Endothelial cell of umbilical vein (primary cell): ENCODE results near the gene COL13A1. TPM values are rescaled to one million over a fixed set of nuclear protein-coding genes. Genes with fewer than 3 reads are reported as not detected.

Source experiments
- BruUV-seq: library from RNA; stranded (reverse); fragments of 400-500 nt; replicated peaks from 2 replicates; lab custom pipeline; 2021; lab: Mats Ljungman, UMichigan
- CTCF ChIA-PET: fragments of 300-600, 350-600 bp; sonication (Branson Sonifier 250); formaldehyde crosslinking; loops from one replicate; lab custom pipeline; 2021; ENCODE audit warnings: antibody characterized with exemption, inconsistent platforms; lab: Charles Lee
- POLR2A ChIA-PET: fragments of 300-600, 350-600 bp; sonication (Branson Sonifier 250); formaldehyde crosslinking; loops from one replicate; lab custom pipeline; 2021; ENCODE audit warnings: antibody characterized with exemption, inconsistent platforms; lab: Charles Lee
- DNase-seq: peaks from one replicate; pipeline ENCODE4 v3.0.0-alpha.2; 2011; ENCODE audit warnings: low read depth, low spot score
- FAIRE-seq: peaks from 2 replicates; lab custom pipeline; 2011; peaks lifted over from hg19 to GRCh38; lab: Jason Lieb, UNC
- H2AFZ ChIP-seq: 2 replicates; pipeline ENCODE4 v1.6.0; 2012; ENCODE audit warnings: low read depth, low read length, control low read depth, inconsistent platforms
- H3K27ac ChIP-seq: 2 replicates; pipeline ENCODE4 v1.5.1; 2011; ENCODE audit warnings: low read depth, mild to moderate bottlenecking, control low read depth, low read length, moderate library complexity; ENCODE audit not compliant: insufficient read depth
- H3K27me3 ChIP-seq, 2 experiments: 2 replicates each; pipeline versions ENCODE4 v1.6.0 to v1.6.1; 2011; ENCODE audit warnings: low read length in 2 of 2, mixed read lengths in 1 of 2; ENCODE audit not compliant: control insufficient read depth in 2 of 2, insufficient read depth in 2 of 2
- H3K36me3 ChIP-seq, 2 experiments: 2 replicates in 1 of 2; 3 replicates in 1 of 2; pipeline ENCODE4 v1.5.1; 2011; ENCODE audit warnings: low read length in 2 of 2, mild to moderate bottlenecking in 1 of 2, moderate library complexity in 1 of 2; ENCODE audit not compliant: control insufficient read depth in 2 of 2, insufficient read depth in 2 of 2; ENCODE audit errors: extremely low read depth in 1 of 2
- H3K4me1 ChIP-seq: 3 replicates; pipeline ENCODE4 v1.5.1; 2011; ENCODE audit warnings: mild to moderate bottlenecking, low read length; ENCODE audit not compliant: control insufficient read depth, insufficient read depth; ENCODE audit errors: extremely low read depth
- H3K4me2 ChIP-seq: 2 replicates; pipeline ENCODE4 v1.6.1; 2011; ENCODE audit warnings: low read length, control low read depth, mixed read lengths; ENCODE audit not compliant: insufficient read depth
- H3K4me3 ChIP-seq, 3 experiments: fragments of 200-600 bp in 1 of 3; sonication (generic), shearing (Covaris generic) in 1 of 3; replicated peaks in 1 of 3; 2 replicates each; pipeline ENCODE4 v1.5.1; 2011 to 2016; ENCODE audit warnings: control low read depth in 3 of 3, low read length in 3 of 3, mild to moderate bottlenecking in 2 of 3, inconsistent platforms in 1 of 3, low read depth in 1 of 3, moderate library complexity in 1 of 3; ENCODE audit not compliant: insufficient read depth in 1 of 3
- H3K79me2 ChIP-seq: 2 replicates; pipeline ENCODE4 v1.6.0; 2012; ENCODE audit warnings: low read length, inconsistent platforms; ENCODE audit not compliant: control insufficient read depth, insufficient read depth
- H3K9ac ChIP-seq: replicated peaks from 2 replicates; pipeline ENCODE3; 2011; ENCODE audit warnings: low read length, control low read depth; ENCODE audit not compliant: insufficient read depth; ENCODE audit errors: extremely low read depth
- H3K9me1 ChIP-seq: replicated peaks from 3 replicates; pipeline ENCODE4 v1.6.0; 2011; ENCODE audit warnings: mild to moderate bottlenecking, low read length; ENCODE audit not compliant: control insufficient read depth, insufficient read depth; ENCODE audit errors: extremely low read depth
- H3K9me3 ChIP-seq: replicated peaks from 2 replicates; pipeline ENCODE4 v1.5.1; 2012; ENCODE audit warnings: low read length, inconsistent platforms; ENCODE audit not compliant: control insufficient read depth, insufficient read depth
- H4K20me1 ChIP-seq: replicated peaks from 2 replicates; pipeline ENCODE3; 2011; ENCODE audit warnings: mild to moderate bottlenecking, low read length; ENCODE audit not compliant: control insufficient read depth, insufficient read depth; ENCODE audit errors: extremely low read depth
- EZH2 ChIP-seq: IDR thresholded peaks from 2 replicates; pipeline ENCODE4 v1.6.1; 2012; ENCODE audit warnings: borderline replicate concordance, low read depth, mild to moderate bottlenecking, moderate library complexity, low read length, inconsistent platforms; ENCODE audit not compliant: severe bottlenecking
- FOS ChIP-seq: IDR thresholded peaks from 2 replicates; pipeline ENCODE4 v1.6.1; 2011; ENCODE audit warnings: mild to moderate bottlenecking, low read length, moderate library complexity, borderline replicate concordance; ENCODE audit not compliant: insufficient read depth
- GATA2 ChIP-seq: IDR thresholded peaks from 2 replicates; pipeline ENCODE4 v1.7.0; 2011; ENCODE audit warnings: low read depth, mild to moderate bottlenecking, moderate library complexity, mixed read lengths, low read length; ENCODE audit not compliant: insufficient read length, insufficient read depth
- JUN ChIP-seq: IDR thresholded peaks from 2 replicates; pipeline ENCODE4 v1.6.1; 2011; ENCODE audit warnings: borderline replicate concordance, low read depth; ENCODE audit not compliant: insufficient read length, insufficient read depth
- MYC ChIP-seq: IDR thresholded peaks from one replicate; pipeline ENCODE4 v1.6.1; 2011; ENCODE audit warnings: mild to moderate bottlenecking, low read depth, low read length
- POLR2A ChIP-seq: IDR thresholded peaks from 2 replicates; pipeline ENCODE4 v1.6.1; 2012; ENCODE audit warnings: low read depth, mild to moderate bottlenecking, control low read depth, low read length
- POLR2AphosphoS5 ChIP-seq: IDR thresholded peaks from 2 replicates; pipeline ENCODE4 v1.6.1; 2012; ENCODE audit warnings: low read depth, mild to moderate bottlenecking, control low read depth, low read length, moderate library complexity; ENCODE audit not compliant: insufficient read depth
- dilution Hi-C: fragments of 300-500 bp; cut with MboI; formaldehyde crosslinking; loops from one replicate; pipeline ENCODE4 v1.15.0; 2019; ENCODE audit warnings: low sequenced_read_pairs; ENCODE audit not compliant: extremely low pct_ligation_motif_present
- intact Hi-C: fragments of 100-400 bp; cut with micrococcal nuclease; formaldehyde crosslinking; loops from one replicate; pipeline ENCODE4 v1.10.0; 2022
- polyA plus RNA-seq, 4 experiments: library from polyadenylated mRNA; depleted of rRNA in 3 of 4; stranded (reverse) in 3 of 4; unstranded in 1 of 4; fragments of >200 nt; gene quantifications; 2 replicates each; pipeline versions ENCODE4 v1.2.1 to v1.2.3, GENCODE V29; 2011 to 2012; ENCODE audit warnings: missing spikeins in 1 of 4
- total RNA-seq: library from RNA; stranded (reverse); gene quantifications from 2 replicates; pipeline ENCODE4 v1.2.3, GENCODE V29; 2021
- TF ChIP-seq, protein P1 (sequence below): IDR thresholded peaks from 2 replicates; pipeline ENCODE4 v1.6.1; 2011; ENCODE audit not compliant: insufficient read depth, insufficient read length
- TF ChIP-seq, protein P2 (sequence below), 2 donors: IDR thresholded peaks; 1 replicate in 1 of 2; 2 replicates in 1 of 2; pipeline ENCODE4 v1.5.1; 2011; ENCODE audit warnings: low read length in 2 of 2, mild to moderate bottlenecking in 2 of 2, moderate library complexity in 2 of 2, control low read depth in 1 of 2, inconsistent platforms in 1 of 2, low read depth in 1 of 2; ENCODE audit not compliant: insufficient read depth in 1 of 2; ENCODE audit errors: extremely low read depth in 1 of 2

The COL13A1 gene
- total and polyA plus RNA-seq, 2 donors (not counting 3 experiments of a cell fraction or from before 2014, with no cell fraction given): 21.4 to 47.5 TPM

DNA sequence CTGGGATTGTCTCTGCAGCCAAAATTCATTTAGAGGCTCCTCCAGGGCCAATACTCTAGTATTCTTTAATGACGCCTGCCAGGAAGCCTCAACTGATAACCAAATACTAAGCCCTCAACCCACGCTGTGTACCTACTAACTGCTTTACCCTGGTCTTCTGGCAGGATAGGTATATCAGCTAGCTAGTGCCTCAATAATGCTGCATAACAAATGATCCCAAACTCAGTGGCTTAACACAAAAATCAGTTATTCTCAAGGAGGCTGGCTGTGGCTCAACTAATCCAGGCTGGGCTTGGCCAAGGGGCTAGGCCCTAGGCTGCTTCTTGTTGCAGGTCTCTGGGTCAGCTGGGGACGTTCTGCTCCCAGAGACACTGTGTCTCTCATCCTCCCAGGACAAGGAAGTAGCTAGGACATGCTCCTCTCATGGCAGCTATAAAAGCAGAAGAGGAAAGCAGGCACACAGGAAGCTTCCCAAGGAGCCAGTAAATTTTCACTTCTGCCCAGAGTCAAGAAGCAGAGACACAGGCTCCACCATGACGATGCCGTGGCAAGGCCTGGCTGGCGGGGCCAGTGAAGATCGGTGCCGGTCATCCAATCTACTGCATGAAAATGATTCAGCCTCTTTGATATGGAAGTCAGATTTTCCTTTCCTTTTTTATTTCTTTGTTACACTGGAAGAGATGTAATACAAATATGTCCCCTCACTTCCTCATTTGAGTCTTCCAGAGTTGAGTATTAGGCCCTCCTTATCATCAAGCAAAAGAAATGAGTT, 28.6 kb upstream of the COL13A1 start:
- Histone ChIP-seq H3K9me1 (no peaks in the 10 kb centered on the region), H3K36me3 (no peaks in the 10 kb centered on the region), H3K9me3 (no peaks in the 10 kb centered on the region), H3K79me2 (no peaks in the 10 kb centered on the region), H3K4me1 (peaks cover 13% of the 10 kb centered on the region), H3K9ac (no peak overlapping the region), H3K27ac (no peak overlapping the region), H3K4me3 (no peak overlapping the region), H3K27me3 (peaks cover 0 to 5% of the 10 kb centered on the region in 2 experiments), H4K20me1 (no peaks in the 10 kb centered on the region), H2AFZ (no peak overlapping the region), H3K4me2 (no peak overlapping the region)
- TF ChIP-seq GATA2: no peak
- no peak for TF ChIP-seq FOS
- TF ChIP-seq POLR2AphosphoS5: no peak
- TF ChIP-seq EZH2: no peak
- TF ChIP-seq, protein P1, sequence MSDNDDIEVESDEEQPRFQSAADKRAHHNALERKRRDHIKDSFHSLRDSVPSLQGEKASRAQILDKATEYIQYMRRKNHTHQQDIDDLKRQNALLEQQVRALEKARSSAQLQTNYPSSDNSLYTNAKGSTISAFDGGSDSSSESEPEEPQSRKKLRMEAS: no peak
- no peak for TF ChIP-seq JUN
- TF ChIP-seq MYC: no peak
- no peak for TF ChIP-seq POLR2A
- TF ChIP-seq, protein P2, sequence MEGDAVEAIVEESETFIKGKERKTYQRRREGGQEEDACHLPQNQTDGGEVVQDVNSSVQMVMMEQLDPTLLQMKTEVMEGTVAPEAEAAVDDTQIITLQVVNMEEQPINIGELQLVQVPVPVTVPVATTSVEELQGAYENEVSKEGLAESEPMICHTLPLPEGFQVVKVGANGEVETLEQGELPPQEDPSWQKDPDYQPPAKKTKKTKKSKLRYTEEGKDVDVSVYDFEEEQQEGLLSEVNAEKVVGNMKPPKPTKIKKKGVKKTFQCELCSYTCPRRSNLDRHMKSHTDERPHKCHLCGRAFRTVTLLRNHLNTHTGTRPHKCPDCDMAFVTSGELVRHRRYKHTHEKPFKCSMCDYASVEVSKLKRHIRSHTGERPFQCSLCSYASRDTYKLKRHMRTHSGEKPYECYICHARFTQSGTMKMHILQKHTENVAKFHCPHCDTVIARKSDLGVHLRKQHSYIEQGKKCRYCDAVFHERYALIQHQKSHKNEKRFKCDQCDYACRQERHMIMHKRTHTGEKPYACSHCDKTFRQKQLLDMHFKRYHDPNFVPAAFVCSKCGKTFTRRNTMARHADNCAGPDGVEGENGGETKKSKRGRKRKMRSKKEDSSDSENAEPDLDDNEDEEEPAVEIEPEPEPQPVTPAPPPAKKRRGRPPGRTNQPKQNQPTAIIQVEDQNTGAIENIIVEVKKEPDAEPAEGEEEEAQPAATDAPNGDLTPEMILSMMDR (IDR thresholded peaks at IDR 0.05; ENCODE audit: extremely low read depth in 1 of 2, insufficient read depth in 1 of 2, low read depth in 1 of 2, low read length in 2 of 2): no peak
- no peak for FAIRE-seq
- POLR2A ChIA-PET: no interaction called here
- no TSS peak for BruUV-seq
- CTCF ChIA-PET: interaction anchor here (0.9 to 1.4 kb wide), 5 partner anchors 11 to 141 kb away, joined by 3 to 5 read pairs (median 4); no protein-coding TSS in a partner anchor
- no peak for DNase-seq
- intact Hi-C loops (no loop called here), dilution Hi-C loops (no loop called here)
